Mesendoderm (in vitro differentiated cells): ENCODE results near the gene ZNF730.

Experiments
- DNase-seq: peaks from one replicate; pipeline ENCODE4 v3.0.0; 2013
- H2AK5ac ChIP-seq: 2 replicates; pipeline ENCODE4 v1.6.1; 2013; ENCODE audit warnings: low read length, inconsistent platforms
- H2BK120ac ChIP-seq: 2 replicates; pipeline ENCODE4 v1.6.1; 2013; ENCODE audit warnings: low read depth, mild to moderate bottlenecking, low read length, moderate library complexity, mixed read lengths
- H2BK15ac ChIP-seq: replicated peaks from 2 replicates; pipeline ENCODE4 v1.6.1; 2013; ENCODE audit warnings: low read depth, mild to moderate bottlenecking, moderate library complexity
- H2BK5ac ChIP-seq: 2 replicates; pipeline ENCODE4 v1.6.1; 2013; ENCODE audit warnings: low read length, inconsistent platforms
- H3K18ac ChIP-seq: 2 replicates; pipeline ENCODE4 v1.6.1; 2013; ENCODE audit warnings: mild to moderate bottlenecking, low read length, mixed read lengths
- H3K23ac ChIP-seq: one replicate; pipeline ENCODE4 v1.6.1; 2013; ENCODE audit warnings: low read length
- H3K27ac ChIP-seq: 2 replicates; pipeline ENCODE4 v1.5.1; 2013; ENCODE audit warnings: low read depth, mild to moderate bottlenecking, inconsistent platforms, low read length, moderate library complexity
- H3K27me3 ChIP-seq: 2 replicates; pipeline ENCODE4 v1.6.1; 2013; ENCODE audit warnings: low read length, control low read depth, mild to moderate bottlenecking, inconsistent platforms; ENCODE audit not compliant: insufficient read depth, poor library complexity
- H3K36me3 ChIP-seq: 2 replicates; pipeline ENCODE4 v1.6.1; 2013; ENCODE audit warnings: low read length, inconsistent platforms; ENCODE audit not compliant: control insufficient read depth, insufficient read depth
- H3K4ac ChIP-seq: one replicate; pipeline ENCODE4 v1.6.1; 2013; ENCODE audit warnings: low read depth, mild to moderate bottlenecking, low read length, moderate library complexity
- H3K4me1 ChIP-seq: 2 replicates; pipeline ENCODE4 v1.6.1; 2013; ENCODE audit warnings: low read depth, low read length, inconsistent platforms; ENCODE audit not compliant: control insufficient read depth
- H3K4me2 ChIP-seq: 2 replicates; pipeline ENCODE4 v1.6.1; 2013; ENCODE audit warnings: low read length
- H3K4me3 ChIP-seq: 2 replicates; pipeline ENCODE4 v1.5.1; 2013; ENCODE audit warnings: mild to moderate bottlenecking, low read length
- H3K56ac ChIP-seq: one replicate; pipeline ENCODE4 v1.6.1; 2013; ENCODE audit warnings: low read length
- H3K79me1 ChIP-seq: 2 replicates; pipeline ENCODE4 v1.6.1; 2013; ENCODE audit warnings: low read length, inconsistent platforms
- H3K79me2 ChIP-seq: 2 replicates; pipeline ENCODE4 v1.6.1; 2013; ENCODE audit warnings: mild to moderate bottlenecking, low read length; ENCODE audit not compliant: control insufficient read depth, insufficient read depth
- H3K9ac ChIP-seq: 2 replicates; pipeline ENCODE4 v1.6.1; 2013; ENCODE audit warnings: low read length, inconsistent platforms
- H4K5ac ChIP-seq: one replicate; pipeline ENCODE4 v1.6.1; 2013; ENCODE audit warnings: low read length
- H4K8ac ChIP-seq: one replicate; pipeline ENCODE4 v1.6.1; 2013; ENCODE audit warnings: low read depth, mild to moderate bottlenecking, control low read depth, low read length, moderate library complexity
- WGBS: extraction: QIAGEN DNeasy Blood & Tissue Kit; methylation state at CpG from one replicate; pipeline ENCODE4 v1.1.7; 2013; ENCODE audit warnings: low lambda C conversion rate, missing lambda C conversion rate; ENCODE audit not compliant: insufficient coverage; ENCODE audit errors: extremely low coverage; 5-methylcytosine and 5-hydroxymethylcytosine counted together

ZNF730 gene

DNA sequence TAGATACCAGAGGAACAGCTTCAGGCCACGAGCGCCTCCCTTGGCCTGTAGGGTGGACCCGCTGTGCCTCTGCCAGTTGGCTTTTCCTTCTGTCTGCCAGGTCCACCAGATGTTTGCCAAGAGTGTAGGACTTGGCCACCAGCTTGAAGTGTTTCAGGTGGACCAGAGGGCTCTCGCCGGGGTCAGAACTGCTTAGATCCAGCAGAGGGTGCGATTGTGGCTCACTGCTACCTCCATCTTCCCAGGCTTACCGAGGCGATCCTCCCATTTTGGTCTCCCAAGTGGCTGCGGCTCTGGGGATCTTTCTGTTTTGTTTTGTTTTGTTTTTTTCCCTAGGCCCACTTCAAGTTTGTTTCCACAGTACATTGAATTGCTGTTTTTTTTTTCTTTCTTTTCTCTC is 23.0 kb upstream of the ZNF730 start:
- peak; percentile 64 for DNase-seq
- Histone ChIP-seq H3K23ac (no peak overlapping the region), H2BK120ac (no peak overlapping the region), H3K27ac (no peak overlapping the region), H2BK15ac (no peak overlapping the region), H2BK5ac (no peak overlapping the region), H3K27me3 (no peaks in the 10 kb centered on the region), H3K79me1 (peaks cover 23% of the 10 kb centered on the region), H3K56ac (no peak overlapping the region), H3K9ac (no peak overlapping the region), H4K8ac (no peak overlapping the region), H3K79me2 (peaks cover 51% of the 10 kb centered on the region), H3K4me3 (no peak overlapping the region), H3K4ac (no peak overlapping the region), H2AK5ac (no peak overlapping the region), H3K4me1 (no peaks in the 10 kb centered on the region), H3K36me3 (peaks cover 14% of the 10 kb centered on the region), H3K18ac (no peak overlapping the region), H4K5ac (no peak overlapping the region), H3K4me2 (no peak overlapping the region)
- no CpG with 5 or more reads among the region's 9 CpGs for WGBS

DNA sequence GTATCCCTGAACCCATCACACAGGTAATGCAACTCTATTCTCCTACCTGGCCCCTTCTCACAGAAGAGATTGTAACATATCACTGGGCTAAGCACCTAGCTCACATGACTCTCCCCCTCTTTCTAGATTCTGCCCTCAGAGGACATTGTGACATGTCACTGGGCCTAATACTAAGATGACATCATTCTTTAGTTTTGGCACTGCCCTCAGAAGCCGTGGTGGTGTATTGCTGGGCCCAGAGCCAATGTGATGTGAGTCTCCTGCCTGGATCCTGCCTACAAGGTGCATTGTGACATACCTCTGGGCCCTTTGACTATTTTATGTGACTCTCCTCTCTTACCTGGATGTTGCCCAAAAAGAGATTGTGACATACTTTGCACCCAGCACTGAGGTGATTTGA is 21.4 kb upstream of the ZNF730 start:
- Histone ChIP-seq H3K4me3 (no peak overlapping the region), H3K79me2 (peaks cover 38% of the 10 kb centered on the region), H2BK5ac (no peak overlapping the region), H3K27me3 (no peaks in the 10 kb centered on the region), H4K5ac (no peak overlapping the region), H3K4me2 (no peak overlapping the region), H3K9ac (no peak overlapping the region), H3K4me1 (no peaks in the 10 kb centered on the region), H3K36me3 (peaks cover 21% of the 10 kb centered on the region), H4K8ac (no peak overlapping the region), H3K4ac (no peak overlapping the region), H3K18ac (no peak overlapping the region), H2AK5ac (no peak overlapping the region), H3K79me1 (peaks cover 23% of the 10 kb centered on the region), H3K56ac (no peak overlapping the region), H2BK15ac (no peak overlapping the region), H3K27ac (no peak overlapping the region), H3K23ac (no peak overlapping the region), H2BK120ac (no peak overlapping the region)
- no CpG with 5 or more reads among the region's 1 CpG for WGBS
- DNase-seq, result no peak

DNA sequence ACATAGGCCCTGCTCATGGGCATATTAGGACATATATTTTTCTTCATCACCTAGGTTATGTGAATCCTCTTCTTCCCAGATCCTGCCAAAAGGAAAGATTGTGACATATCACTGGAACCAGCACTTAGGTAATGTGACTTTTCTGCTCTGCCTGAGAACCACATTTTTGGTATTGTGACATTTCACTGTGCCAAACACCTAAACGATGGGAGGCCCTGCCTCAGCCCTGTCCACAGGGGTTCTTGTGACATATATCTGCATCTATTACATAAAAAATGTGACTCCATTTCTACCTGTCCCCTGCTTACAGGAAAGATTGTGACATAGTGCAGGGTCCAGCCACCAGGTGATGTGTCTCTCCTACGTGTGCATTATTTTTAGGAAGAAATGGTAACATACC is 18.5 kb upstream of the ZNF730 start:
- H2BK120ac ChIP-seq, result no peak overlapping the region
- no peak overlapping the region for H3K56ac ChIP-seq
- no peaks in the 10 kb centered on the region for H3K27me3 ChIP-seq
- H2AK5ac ChIP-seq, result no peak overlapping the region
- H3K9ac ChIP-seq, result no peak overlapping the region
- peaks cover 21% of the 10 kb centered on the region for H3K79me2 ChIP-seq
- H3K18ac ChIP-seq, result no peak overlapping the region
- no peak overlapping the region for H3K4me3 ChIP-seq
- WGBS, result no CpG with 5 or more reads among the region's 2 CpGs
- no peaks in the 10 kb centered on the region for H3K4me1 ChIP-seq
- H3K79me1 ChIP-seq, result peaks cover 32% of the 10 kb centered on the region
- no peak overlapping the region for H4K8ac ChIP-seq
- H3K23ac ChIP-seq, result no peak overlapping the region
- H2BK5ac ChIP-seq, result no peak overlapping the region
- no peak overlapping the region for H3K4me2 ChIP-seq
- DNase-seq, result no peak
- H2BK15ac ChIP-seq, result no peak overlapping the region
- H3K4ac ChIP-seq, result no peak overlapping the region
- no peak overlapping the region for H4K5ac ChIP-seq
- no peak overlapping the region for H3K27ac ChIP-seq
- H3K36me3 ChIP-seq, result peaks cover 33% of the 10 kb centered on the region

DNA sequence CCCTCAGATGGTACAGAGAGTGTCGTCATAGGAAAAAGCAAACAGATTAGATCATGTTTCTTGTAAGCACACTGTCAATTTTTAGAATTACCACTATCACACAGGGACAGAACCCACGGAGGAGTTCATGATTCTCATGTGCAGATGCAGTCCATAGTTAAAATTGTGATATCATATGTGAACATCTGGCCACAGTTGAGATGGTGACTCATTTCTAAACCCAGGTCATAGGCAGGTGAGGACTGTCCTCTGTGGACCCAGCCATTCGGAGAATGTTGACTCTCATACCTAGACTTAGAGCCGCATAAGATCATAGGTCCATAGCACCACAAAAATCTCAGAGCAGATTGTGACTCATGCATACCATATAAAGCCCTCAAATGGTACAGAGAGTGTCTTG is 17.8 kb upstream of the ZNF730 start:
- no peaks in the 10 kb centered on the region for H3K27me3 ChIP-seq
- no peak overlapping the region for H4K5ac ChIP-seq
- H3K4me2 ChIP-seq, result no peak overlapping the region
- no peak overlapping the region for H2AK5ac ChIP-seq
- H3K79me1 ChIP-seq, result peaks cover 29% of the 10 kb centered on the region
- no peak overlapping the region for H3K18ac ChIP-seq
- H3K4me1 ChIP-seq, result no peaks in the 10 kb centered on the region
- H2BK5ac ChIP-seq, result no peak overlapping the region
- no peak overlapping the region for H3K4me3 ChIP-seq
- H2BK120ac ChIP-seq, result no peak overlapping the region
- H4K8ac ChIP-seq, result no peak overlapping the region
- H3K23ac ChIP-seq, result no peak overlapping the region
- no peak overlapping the region for H3K4ac ChIP-seq
- H3K36me3 ChIP-seq, result peaks cover 33% of the 10 kb centered on the region
- H3K27ac ChIP-seq, result no peak overlapping the region
- H3K9ac ChIP-seq, result no peak overlapping the region
- H3K79me2 ChIP-seq, result peaks cover 14% of the 10 kb centered on the region
- H2BK15ac ChIP-seq, result no peak overlapping the region
- DNase-seq, result no peak
- no peak overlapping the region for H3K56ac ChIP-seq
- no CpG with 5 or more reads among the region's 4 CpGs for WGBS

GRCh38 chr19:23099966-23100365 is 16.9 kb upstream of the ZNF730 start:
- H3K23ac ChIP-seq, result no peak overlapping the region
- DNase-seq, result no peak
- no CpG with 5 or more reads among the region's 7 CpGs for WGBS

GRCh38 chr19:23101241-23101640 is 15.6 kb upstream of the ZNF730 start:
- WGBS, result no CpG with 5 or more reads among the region's 4 CpGs
- Histone ChIP-seq H3K4me2 (no peak overlapping the region), H2AK5ac (no peak overlapping the region), H2BK15ac (no peak overlapping the region), H3K27ac (no peak overlapping the region), H3K23ac (no peak overlapping the region), H3K79me1 (peaks cover 20% of the 10 kb centered on the region), H3K56ac (no peak overlapping the region), H3K36me3 (peaks cover 28% of the 10 kb centered on the region), H3K18ac (no peak overlapping the region), H4K8ac (no peak overlapping the region), H3K27me3 (no peaks in the 10 kb centered on the region), H3K4me1 (no peaks in the 10 kb centered on the region), H2BK5ac (no peak overlapping the region), H3K9ac (no peak overlapping the region), H3K4ac (no peak overlapping the region), H2BK120ac (no peak overlapping the region), H3K4me3 (no peak overlapping the region), H3K79me2 (peaks cover 4% of the 10 kb centered on the region), H4K5ac (no peak overlapping the region)
- no peak for DNase-seq

More at GRCh38 chr19:23099966-23100365, 16.9 kb upstream of the ZNF730 start:
- Histone ChIP-seq H4K8ac (no peak overlapping the region), H3K4ac (no peak overlapping the region), H2BK15ac (no peak overlapping the region), H2AK5ac (no peak overlapping the region), H3K27ac (no peak overlapping the region), H2BK5ac (no peak overlapping the region), H3K36me3 (peaks cover 33% of the 10 kb centered on the region), H3K79me1 (peaks cover 27% of the 10 kb centered on the region), H3K27me3 (no peaks in the 10 kb centered on the region), H2BK120ac (no peak overlapping the region), H3K4me2 (no peak overlapping the region), H3K9ac (no peak overlapping the region), H3K4me3 (no peak overlapping the region), H3K79me2 (peaks cover 12% of the 10 kb centered on the region), H3K4me1 (no peaks in the 10 kb centered on the region), H3K56ac (no peak overlapping the region), H4K5ac (no peak overlapping the region), H3K18ac (no peak overlapping the region)
